Measurements from ENCODE around the gene UGT1A6. TPM values are rescaled to one million over a fixed set of nuclear protein-coding genes. Genes with fewer than 3 reads are reported as not detected.

Gene UGT1A6
- total RNA-seq, 1 donor from 2014 or later: 3.2 TPM

DNA sequence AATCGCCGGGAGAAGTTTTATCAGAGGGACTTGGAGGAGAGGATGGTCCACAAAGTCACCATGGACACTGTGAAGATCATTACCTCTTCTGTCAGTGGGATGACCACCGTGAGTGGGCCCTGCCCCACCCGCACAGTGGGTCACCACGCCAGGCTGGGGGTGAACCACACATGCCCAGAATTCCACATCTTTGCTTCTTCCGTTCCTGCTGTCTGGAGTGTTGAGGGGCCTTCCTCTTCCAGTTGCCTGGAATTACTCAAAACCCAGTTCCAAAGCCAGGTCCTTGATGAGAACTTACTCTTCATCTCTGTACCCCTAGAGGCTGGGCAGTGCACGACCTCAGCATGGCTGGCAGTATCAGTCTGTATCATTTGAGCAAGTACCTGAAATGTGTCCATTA, 107.5 kb downstream of the UGT1A6 start:
- no peak for DNase-seq
- no peaks in the 10 kb centered on the region for H3K4me1 ChIP-seq
- no peaks in the 10 kb centered on the region for H3K27me3 ChIP-seq
- H3K4me3 ChIP-seq: no peak overlapping the region
- no peaks in the 10 kb centered on the region for H3K9me3 ChIP-seq
- no peak for ATAC-seq
- H3K36me3 ChIP-seq: no peaks in the 10 kb centered on the region
- intact Hi-C loops (cut with DNase I): no loop called here
- TF ChIP-seq, protein P1, sequence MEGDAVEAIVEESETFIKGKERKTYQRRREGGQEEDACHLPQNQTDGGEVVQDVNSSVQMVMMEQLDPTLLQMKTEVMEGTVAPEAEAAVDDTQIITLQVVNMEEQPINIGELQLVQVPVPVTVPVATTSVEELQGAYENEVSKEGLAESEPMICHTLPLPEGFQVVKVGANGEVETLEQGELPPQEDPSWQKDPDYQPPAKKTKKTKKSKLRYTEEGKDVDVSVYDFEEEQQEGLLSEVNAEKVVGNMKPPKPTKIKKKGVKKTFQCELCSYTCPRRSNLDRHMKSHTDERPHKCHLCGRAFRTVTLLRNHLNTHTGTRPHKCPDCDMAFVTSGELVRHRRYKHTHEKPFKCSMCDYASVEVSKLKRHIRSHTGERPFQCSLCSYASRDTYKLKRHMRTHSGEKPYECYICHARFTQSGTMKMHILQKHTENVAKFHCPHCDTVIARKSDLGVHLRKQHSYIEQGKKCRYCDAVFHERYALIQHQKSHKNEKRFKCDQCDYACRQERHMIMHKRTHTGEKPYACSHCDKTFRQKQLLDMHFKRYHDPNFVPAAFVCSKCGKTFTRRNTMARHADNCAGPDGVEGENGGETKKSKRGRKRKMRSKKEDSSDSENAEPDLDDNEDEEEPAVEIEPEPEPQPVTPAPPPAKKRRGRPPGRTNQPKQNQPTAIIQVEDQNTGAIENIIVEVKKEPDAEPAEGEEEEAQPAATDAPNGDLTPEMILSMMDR (IDR thresholded peaks at IDR 0.05): no peak
- H3K27ac ChIP-seq: no peak overlapping the region

DNA sequence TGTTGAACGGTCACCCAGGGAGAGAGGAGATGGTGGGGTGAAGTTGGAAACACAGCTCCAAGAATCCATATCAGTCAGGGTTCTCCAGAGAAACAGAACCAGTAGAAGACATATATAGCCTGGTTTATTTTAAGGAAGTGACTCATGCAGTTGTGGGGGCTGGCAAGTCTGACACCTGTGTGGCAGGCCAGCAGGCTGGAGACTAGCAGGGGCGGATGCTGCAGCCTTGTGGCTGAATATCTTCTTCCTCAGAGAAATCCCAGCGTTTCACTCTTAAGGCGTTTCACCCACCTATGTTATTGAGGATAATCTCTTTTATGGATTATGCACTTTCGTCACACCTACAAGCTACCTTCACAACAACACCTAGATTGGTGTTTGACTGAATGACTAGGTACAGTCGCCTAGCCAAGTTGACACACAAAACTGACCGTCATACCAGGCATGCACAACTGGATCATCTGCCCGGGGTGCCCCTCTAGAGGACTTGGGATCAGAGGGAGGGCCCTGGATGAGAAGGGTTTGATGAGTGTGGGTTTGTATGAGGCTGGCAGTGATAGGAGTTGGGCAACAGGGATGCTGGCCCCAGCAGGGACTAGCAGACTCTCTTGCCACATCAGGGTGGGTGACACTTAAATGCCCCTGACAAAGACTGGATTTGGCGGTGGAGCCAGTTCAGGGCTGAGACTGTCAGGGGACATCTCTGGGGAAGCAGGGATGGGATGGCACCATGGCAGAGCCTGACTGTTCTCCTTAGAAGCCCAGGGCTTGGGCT, 108.9 kb downstream of the UGT1A6 start:
- Histone ChIP-seq H3K27ac (no peak overlapping the region), H3K4me3 (no peak overlapping the region), H3K9me3 (no peaks in the 10 kb centered on the region), H3K36me3 (no peaks in the 10 kb centered on the region), H3K4me1 (no peaks in the 10 kb centered on the region), H3K27me3 (no peaks in the 10 kb centered on the region)
- ATAC-seq: no peak
- intact Hi-C loops (cut with DNase I): no loop called here
- DNase-seq: no peak
- TF ChIP-seq, protein P1 (IDR thresholded peaks at IDR 0.05): no peak

DNA sequence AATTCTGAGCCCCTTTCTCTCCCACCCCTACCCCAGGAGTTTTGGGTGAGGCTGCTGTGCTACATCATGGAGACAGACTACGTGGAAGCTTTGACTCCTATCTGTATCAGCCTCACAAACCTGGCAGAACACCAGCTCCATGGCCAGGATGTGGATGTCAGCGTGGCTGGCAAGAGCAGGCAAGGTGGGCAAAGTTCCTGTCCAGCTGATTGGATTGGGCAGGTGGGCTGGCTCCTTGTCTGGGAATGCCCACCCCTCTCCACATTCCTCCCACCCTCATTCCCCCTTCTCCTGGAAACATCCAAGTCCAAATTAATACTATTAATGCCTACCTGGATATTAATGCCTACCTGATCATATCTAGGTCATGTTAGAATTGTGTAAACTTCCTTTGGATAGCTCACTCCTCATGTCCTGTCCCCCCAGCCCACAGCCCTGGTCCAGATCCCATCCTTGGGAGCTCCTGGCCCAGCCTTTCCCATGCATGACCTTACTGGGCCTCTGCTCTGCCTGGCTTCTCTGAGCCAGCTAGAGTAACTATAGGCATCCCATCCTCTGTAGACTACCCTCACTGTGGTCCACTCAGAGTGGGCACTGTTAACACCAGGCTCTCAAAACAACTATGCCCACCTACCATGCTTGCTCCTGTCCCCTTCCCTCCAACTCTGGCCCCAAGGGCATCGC, 109.6 kb downstream of the UGT1A6 start:
- Histone ChIP-seq H3K27ac (no peak overlapping the region), H3K36me3 (no peaks in the 10 kb centered on the region), H3K4me1 (no peaks in the 10 kb centered on the region), H3K9me3 (no peaks in the 10 kb centered on the region), H3K4me3 (no peak overlapping the region), H3K27me3 (no peaks in the 10 kb centered on the region)
- intact Hi-C loops (cut with DNase I): no loop called here
- DNase-seq (no peak), ATAC-seq (no peak)
- TF ChIP-seq, protein P1 (IDR thresholded peaks at IDR 0.05): no peak

DNA sequence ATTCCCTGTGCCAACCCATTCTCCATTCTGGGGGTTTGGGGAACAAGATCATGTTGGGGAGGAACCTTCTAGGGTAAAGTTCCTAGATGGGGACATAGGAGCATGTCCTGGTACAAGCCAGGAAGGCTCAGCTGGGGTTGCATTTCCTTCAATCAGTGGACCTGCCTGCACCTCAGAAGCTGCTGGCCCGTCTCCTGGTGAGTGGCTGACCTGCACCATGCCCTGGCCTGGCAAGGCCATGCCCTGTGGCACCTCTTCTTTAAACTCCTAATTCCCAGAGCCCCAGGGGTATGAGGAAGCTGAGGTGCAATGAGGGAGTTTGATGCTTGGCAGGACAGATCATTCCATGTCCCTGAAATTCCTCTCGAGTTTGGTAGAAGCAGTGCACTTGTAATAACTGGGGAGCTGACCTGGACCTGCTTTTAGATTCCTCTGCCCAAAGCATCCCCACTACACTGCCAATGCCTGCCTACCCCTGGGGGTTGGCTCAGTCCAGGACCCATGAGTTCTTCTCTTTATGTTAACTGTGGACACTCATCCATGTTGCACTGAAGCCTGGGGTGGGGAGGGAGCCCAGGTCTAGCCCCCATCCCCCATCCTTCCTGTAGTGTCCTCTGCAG, 110.7 kb downstream of the UGT1A6 start:
- H3K27ac ChIP-seq: no peak overlapping the region
- no peak for DNase-seq
- TF ChIP-seq, protein P1 (IDR thresholded peaks at IDR 0.05): no peak
- no peaks in the 10 kb centered on the region for H3K27me3 ChIP-seq
- no peaks in the 10 kb centered on the region for H3K4me1 ChIP-seq
- intact Hi-C loops (cut with DNase I): no loop called here
- H3K4me3 ChIP-seq: no peak overlapping the region
- ATAC-seq: no peak
- H3K36me3 ChIP-seq: no peaks in the 10 kb centered on the region
- H3K9me3 ChIP-seq: no peaks in the 10 kb centered on the region

DNA sequence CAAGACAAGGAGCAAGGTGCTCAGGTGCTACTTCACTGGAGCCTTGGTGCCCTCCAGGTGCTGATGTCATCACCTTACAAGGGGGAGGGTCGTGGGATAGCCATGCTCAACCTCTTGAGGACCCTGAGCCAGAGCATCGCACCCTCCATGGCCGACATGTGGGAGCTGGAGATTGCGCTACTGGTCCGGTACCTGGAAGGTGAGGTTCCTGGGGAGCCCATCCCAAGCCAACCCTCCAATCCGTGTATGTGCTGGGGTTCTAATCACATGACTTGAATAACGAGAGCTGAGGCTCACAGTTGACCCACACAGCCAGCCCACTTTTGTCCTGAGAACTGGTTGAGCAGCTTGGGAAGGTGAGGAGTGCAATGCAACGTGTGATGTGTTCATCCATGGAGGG, 111.3 kb downstream of the UGT1A6 start:
- TF ChIP-seq, protein P1 (IDR thresholded peaks at IDR 0.05): no peak
- intact Hi-C loops (cut with DNase I): no loop called here
- no peaks in the 10 kb centered on the region for H3K36me3 ChIP-seq
- H3K27me3 ChIP-seq: no peaks in the 10 kb centered on the region
- DNase-seq (no peak), ATAC-seq (no peak)
- no peak overlapping the region for H3K4me3 ChIP-seq
- no peaks in the 10 kb centered on the region for H3K9me3 ChIP-seq
- no peak overlapping the region for H3K27ac ChIP-seq
- no peaks in the 10 kb centered on the region for H3K4me1 ChIP-seq
